Hematopoietic multipotent progenitor cell (in vitro differentiated cells): ENCODE results near the gene CMTM6. TPM values are rescaled to one million over a fixed set of nuclear protein-coding genes. Genes with fewer than 3 reads are reported as not detected.
"Not testable (repeated sequence)": the region's sequence is repeated elsewhere in the genome, so short reads cannot be mapped to it uniquely, and the experiment has no call there.

Experiments
- DNase-seq, 3 donors: peaks; one replicate each; pipeline ENCODE4 v3.0.0-alpha.2; 2011 to 2015; ENCODE audit warnings: low read depth in 2 of 3, low spot score in 2 of 3
- total RNA-seq: library from RNA; depleted of rRNA; stranded (reverse); fragments of >200 nt; gene quantifications from one replicate; pipeline ENCODE4 v1.2.3, GENCODE V29; 2012

CMTM6 gene
- total RNA-seq, 1 donor = 48.2 TPM

- DNase-seq = no peak
Observed at GRCh38 chr3:32469151-32469874, 33.3 kb downstream of the CMTM6 start.

- peak; percentile 72 to 77 (median 74) for DNase-seq
Observed at GRCh38 chr3:32467333-32468070, 35.1 kb downstream of the CMTM6 start.

GRCh38 chr3:32466808-32467207 is 35.8 kb downstream of the CMTM6 start:
- not testable (repeated sequence) for DNase-seq

GRCh38 chr3:32464726-32465125 is 37.9 kb downstream of the CMTM6 start:
- DNase-seq = not testable (repeated sequence)

- DNase-seq = not testable (repeated sequence)
Observed at GRCh38 chr3:32463415-32463814, 39.2 kb downstream of the CMTM6 start.

GRCh38 chr3:32462191-32462986 is 40.3 kb downstream of the CMTM6 start:
- DNase-seq = not testable (repeated sequence)

GRCh38 chr3:32460817-32461496 is 41.7 kb downstream of the CMTM6 start:
- not testable (repeated sequence) for DNase-seq

- peak; percentile 73 to 95 (median 87) for DNase-seq
Observed at GRCh38 chr3:32460031-32460749, 42.5 kb downstream of the CMTM6 start.

GRCh38 chr3:32459450-32459849 is 43.2 kb downstream of the CMTM6 start:
- DNase-seq = no peak

- DNase-seq = peak; percentile 62 to 81 (median 73)
Observed at GRCh38 chr3:32457971-32458471, 44.6 kb downstream of the CMTM6 start.

- DNase-seq = no peak
Observed at GRCh38 chr3:32456429-32457130, 46.1 kb downstream of the CMTM6 start.

GRCh38 chr3:32455609-32456428 is 46.8 kb downstream of the CMTM6 start:
- no peak for DNase-seq

- DNase-seq = no peak
Observed at GRCh38 chr3:32454731-32455608, 47.7 kb downstream of the CMTM6 start.

- DNase-seq = no peak
Observed at GRCh38 chr3:32454111-32454510, 48.5 kb downstream of the CMTM6 start.

- no peak for DNase-seq
Observed at GRCh38 chr3:32453346-32453745, 49.3 kb downstream of the CMTM6 start.

GRCh38 chr3:32452009-32452408 is 50.6 kb downstream of the CMTM6 start:
- DNase-seq = no peak

GRCh38 chr3:32450992-32451659 is 51.5 kb downstream of the CMTM6 start:
- no peak for DNase-seq
